ENCODE results near the gene RNF149.

- TF ChIP-seq CTCF (conservative IDR thresholded peaks at IDR 0.05; ENCODE audit: low read depth in 2 of 2) (no peak), CREB1 (CRISPR knock-in tag; IDR thresholded peaks at IDR 0.05; ENCODE audit: low read depth) (no peak), EZH2 (IDR thresholded peaks at IDR 0.05; ENCODE audit: low read depth, unreplicated experiment) (no peak)
These were observed 40.5 kb downstream of the RNF149 start for GRCh38 chr2:101267671-101268656.
